HEK293 (cell line): ENCODE data around the gene ASXL2.

Source experiments
- BCL11B ChIP-seq: fragments of 450-650 bp; formaldehyde crosslinking; IDR thresholded peaks from 2 replicates; pipeline ENCODE4 v1.5.1; 2016; ENCODE audit warnings: low read depth, missing biosample characterization, missing genetic modification characterization
- KLF16 ChIP-seq: fragments of 450-650 bp; formaldehyde crosslinking; IDR thresholded peaks from 2 replicates; pipeline ENCODE4 v1.5.1; 2017; ENCODE audit warnings: missing biosample characterization, missing genetic modification characterization
- SCRT2 ChIP-seq: fragments of 450-650 bp; formaldehyde crosslinking; IDR thresholded peaks from 2 replicates; pipeline ENCODE4 v1.5.1; 2016; ENCODE audit warnings: missing biosample characterization, missing genetic modification characterization
- YY1 ChIP-seq: fragments of 450-650 bp; formaldehyde crosslinking; IDR thresholded peaks from 2 replicates; pipeline ENCODE4 v1.5.1; 2018; ENCODE audit warnings: missing biosample characterization, missing genetic modification characterization
- ZBTB48 ChIP-seq: fragments of 450-650 bp; formaldehyde crosslinking; IDR thresholded peaks from 2 replicates; pipeline ENCODE4 v1.5.1; 2016; ENCODE audit warnings: missing biosample characterization, missing genetic modification characterization
- ZFP37 ChIP-seq: fragments of 450-650 bp; formaldehyde crosslinking; IDR thresholded peaks from 2 replicates; pipeline ENCODE4 v1.5.1; 2016; ENCODE audit warnings: missing biosample characterization, missing genetic modification characterization
- ZNF174 ChIP-seq: fragments of 450-650 bp; formaldehyde crosslinking; IDR thresholded peaks from 2 replicates; pipeline ENCODE4 v1.5.0; 2017; ENCODE audit warnings: missing biosample characterization, mild to moderate bottlenecking, missing genetic modification characterization
- ZNF501 ChIP-seq: fragments of 450-650 bp; formaldehyde crosslinking; IDR thresholded peaks from 2 replicates; pipeline ENCODE4 v1.5.1; 2016; ENCODE audit warnings: missing biosample characterization, missing genetic modification characterization
- ZNF521 ChIP-seq: fragments of 450-650 bp; formaldehyde crosslinking; IDR thresholded peaks from 2 replicates; pipeline ENCODE4 v1.5.1; 2017; ENCODE audit warnings: missing biosample characterization, mild to moderate bottlenecking, missing genetic modification characterization
- ZNF629 ChIP-seq: fragments of 450-650 bp; formaldehyde crosslinking; IDR thresholded peaks from 2 replicates; pipeline ENCODE4 v1.5.1; 2017; ENCODE audit warnings: missing biosample characterization, missing genetic modification characterization
- ZNF843 ChIP-seq: fragments of 450-650 bp; formaldehyde crosslinking; IDR thresholded peaks from 2 replicates; pipeline ENCODE4 v1.5.1; 2016; ENCODE audit warnings: missing biosample characterization, missing genetic modification characterization
- TF ChIP-seq, protein P1 (sequence below): fragments of 450-650 bp; formaldehyde crosslinking; IDR thresholded peaks from 2 replicates; pipeline ENCODE4 v1.5.1; 2016; ENCODE audit warnings: missing biosample characterization, missing genetic modification characterization
- TF ChIP-seq, protein P2 (sequence below): fragments of 450-650 bp; formaldehyde crosslinking; IDR thresholded peaks from 2 replicates; pipeline ENCODE4 v1.5.1; 2016; ENCODE audit warnings: missing biosample characterization, missing genetic modification characterization, borderline replicate concordance
- TF ChIP-seq, protein P3 (sequence below): fragments of 450-650 bp; formaldehyde crosslinking; IDR thresholded peaks from 2 replicates; pipeline ENCODE4 v1.5.1; 2017; ENCODE audit warnings: missing biosample characterization, missing genetic modification characterization
- TF ChIP-seq, protein P4 (sequence below): fragments of 450-650 bp; formaldehyde crosslinking; IDR thresholded peaks from 2 replicates; pipeline ENCODE4 v1.5.1; 2016; ENCODE audit warnings: missing biosample characterization, missing genetic modification characterization
- TF ChIP-seq, protein P5 (sequence below): fragments of 450-650 bp; formaldehyde crosslinking; IDR thresholded peaks from 2 replicates; pipeline ENCODE4 v1.5.1; 2016; ENCODE audit warnings: missing biosample characterization, missing genetic modification characterization
- TF ChIP-seq, protein P6 (sequence below): IDR thresholded peaks from 2 replicates; pipeline ENCODE4 v1.6.1; 2011; ENCODE audit warnings: mild to moderate bottlenecking, low read depth, low read length, borderline replicate concordance
- TF ChIP-seq, protein P7 (sequence below): fragments of 450-650 bp; formaldehyde crosslinking; IDR thresholded peaks from 2 replicates; pipeline ENCODE4 v1.5.1; 2017; ENCODE audit warnings: missing biosample characterization, missing genetic modification characterization

ASXL2 gene

DNA sequence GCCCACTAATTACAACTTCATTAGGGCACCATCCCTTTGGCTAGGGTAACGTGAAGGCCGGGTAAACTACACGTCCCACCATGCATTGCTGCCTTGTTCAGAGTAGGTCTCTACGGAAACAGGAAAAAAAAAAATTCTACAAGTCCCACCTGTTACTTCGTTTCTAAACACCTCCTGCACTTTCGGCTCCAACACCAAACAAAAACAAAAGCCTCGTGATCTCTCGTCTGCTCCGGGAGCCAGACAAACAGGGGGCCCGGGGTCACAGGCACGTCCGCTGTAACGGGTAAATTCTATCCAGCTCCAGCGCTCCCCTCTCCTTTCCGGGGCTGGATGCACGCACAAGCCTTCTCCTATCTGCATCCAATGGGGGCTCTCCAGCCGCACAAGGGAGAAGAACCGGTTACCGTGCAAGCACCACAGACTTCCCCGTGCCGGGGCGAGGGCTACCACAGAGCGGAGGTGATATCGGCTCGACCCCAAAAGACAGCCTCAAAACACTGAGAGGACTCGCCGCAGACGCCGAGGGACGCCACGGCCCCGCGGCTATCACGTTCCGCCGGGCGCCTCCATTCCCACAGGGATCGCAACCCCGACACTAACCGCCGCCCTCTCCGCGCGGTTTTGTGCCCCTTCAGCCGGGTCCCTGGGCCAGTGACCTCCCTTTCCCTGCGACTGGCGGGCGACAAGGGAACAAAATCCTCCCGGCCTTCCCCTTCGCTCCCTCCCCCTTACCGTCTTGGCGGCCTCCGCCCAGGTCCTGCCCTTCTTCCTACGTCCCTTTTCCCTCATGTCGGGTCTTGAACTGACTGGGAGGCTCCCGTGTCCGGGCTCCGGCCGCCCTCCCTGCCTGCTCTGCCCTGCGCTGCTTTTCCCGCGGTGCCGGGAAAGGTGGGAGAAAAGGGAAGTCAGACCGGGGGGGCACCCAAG lies 591 bp downstream of the ASXL2 start (continued):
- TF ChIP-seq, protein P1, sequence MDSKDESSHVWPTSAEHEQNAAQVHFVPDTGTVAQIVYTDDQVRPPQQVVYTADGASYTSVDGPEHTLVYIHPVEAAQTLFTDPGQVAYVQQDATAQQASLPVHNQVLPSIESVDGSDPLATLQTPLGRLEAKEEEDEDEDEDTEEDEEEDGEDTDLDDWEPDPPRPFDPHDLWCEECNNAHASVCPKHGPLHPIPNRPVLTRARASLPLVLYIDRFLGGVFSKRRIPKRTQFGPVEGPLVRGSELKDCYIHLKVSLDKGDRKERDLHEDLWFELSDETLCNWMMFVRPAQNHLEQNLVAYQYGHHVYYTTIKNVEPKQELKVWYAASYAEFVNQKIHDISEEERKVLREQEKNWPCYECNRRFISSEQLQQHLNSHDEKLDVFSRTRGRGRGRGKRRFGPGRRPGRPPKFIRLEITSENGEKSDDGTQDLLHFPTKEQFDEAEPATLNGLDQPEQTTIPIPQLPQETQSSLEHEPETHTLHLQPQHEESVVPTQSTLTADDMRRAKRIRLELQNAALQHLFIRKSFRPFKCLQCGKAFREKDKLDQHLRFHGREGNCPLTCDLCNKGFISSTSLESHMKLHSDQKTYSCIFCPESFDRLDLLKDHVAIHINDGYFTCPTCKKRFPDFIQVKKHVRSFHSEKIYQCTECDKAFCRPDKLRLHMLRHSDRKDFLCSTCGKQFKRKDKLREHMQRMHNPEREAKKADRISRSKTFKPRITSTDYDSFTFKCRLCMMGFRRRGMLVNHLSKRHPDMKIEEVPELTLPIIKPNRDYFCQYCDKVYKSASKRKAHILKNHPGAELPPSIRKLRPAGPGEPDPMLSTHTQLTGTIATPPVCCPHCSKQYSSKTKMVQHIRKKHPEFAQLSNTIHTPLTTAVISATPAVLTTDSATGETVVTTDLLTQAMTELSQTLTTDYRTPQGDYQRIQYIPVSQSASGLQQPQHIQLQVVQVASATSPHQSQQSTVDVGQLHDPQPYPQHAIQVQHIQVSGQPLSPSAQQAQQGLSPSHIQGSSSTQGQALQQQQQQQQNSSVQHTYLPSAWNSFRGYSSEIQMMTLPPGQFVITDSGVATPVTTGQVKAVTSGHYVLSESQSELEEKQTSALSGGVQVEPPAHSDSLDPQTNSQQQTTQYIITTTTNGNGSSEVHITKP (tag by site-specific recombination), result peak; percentile 84
- TF ChIP-seq, protein P2, sequence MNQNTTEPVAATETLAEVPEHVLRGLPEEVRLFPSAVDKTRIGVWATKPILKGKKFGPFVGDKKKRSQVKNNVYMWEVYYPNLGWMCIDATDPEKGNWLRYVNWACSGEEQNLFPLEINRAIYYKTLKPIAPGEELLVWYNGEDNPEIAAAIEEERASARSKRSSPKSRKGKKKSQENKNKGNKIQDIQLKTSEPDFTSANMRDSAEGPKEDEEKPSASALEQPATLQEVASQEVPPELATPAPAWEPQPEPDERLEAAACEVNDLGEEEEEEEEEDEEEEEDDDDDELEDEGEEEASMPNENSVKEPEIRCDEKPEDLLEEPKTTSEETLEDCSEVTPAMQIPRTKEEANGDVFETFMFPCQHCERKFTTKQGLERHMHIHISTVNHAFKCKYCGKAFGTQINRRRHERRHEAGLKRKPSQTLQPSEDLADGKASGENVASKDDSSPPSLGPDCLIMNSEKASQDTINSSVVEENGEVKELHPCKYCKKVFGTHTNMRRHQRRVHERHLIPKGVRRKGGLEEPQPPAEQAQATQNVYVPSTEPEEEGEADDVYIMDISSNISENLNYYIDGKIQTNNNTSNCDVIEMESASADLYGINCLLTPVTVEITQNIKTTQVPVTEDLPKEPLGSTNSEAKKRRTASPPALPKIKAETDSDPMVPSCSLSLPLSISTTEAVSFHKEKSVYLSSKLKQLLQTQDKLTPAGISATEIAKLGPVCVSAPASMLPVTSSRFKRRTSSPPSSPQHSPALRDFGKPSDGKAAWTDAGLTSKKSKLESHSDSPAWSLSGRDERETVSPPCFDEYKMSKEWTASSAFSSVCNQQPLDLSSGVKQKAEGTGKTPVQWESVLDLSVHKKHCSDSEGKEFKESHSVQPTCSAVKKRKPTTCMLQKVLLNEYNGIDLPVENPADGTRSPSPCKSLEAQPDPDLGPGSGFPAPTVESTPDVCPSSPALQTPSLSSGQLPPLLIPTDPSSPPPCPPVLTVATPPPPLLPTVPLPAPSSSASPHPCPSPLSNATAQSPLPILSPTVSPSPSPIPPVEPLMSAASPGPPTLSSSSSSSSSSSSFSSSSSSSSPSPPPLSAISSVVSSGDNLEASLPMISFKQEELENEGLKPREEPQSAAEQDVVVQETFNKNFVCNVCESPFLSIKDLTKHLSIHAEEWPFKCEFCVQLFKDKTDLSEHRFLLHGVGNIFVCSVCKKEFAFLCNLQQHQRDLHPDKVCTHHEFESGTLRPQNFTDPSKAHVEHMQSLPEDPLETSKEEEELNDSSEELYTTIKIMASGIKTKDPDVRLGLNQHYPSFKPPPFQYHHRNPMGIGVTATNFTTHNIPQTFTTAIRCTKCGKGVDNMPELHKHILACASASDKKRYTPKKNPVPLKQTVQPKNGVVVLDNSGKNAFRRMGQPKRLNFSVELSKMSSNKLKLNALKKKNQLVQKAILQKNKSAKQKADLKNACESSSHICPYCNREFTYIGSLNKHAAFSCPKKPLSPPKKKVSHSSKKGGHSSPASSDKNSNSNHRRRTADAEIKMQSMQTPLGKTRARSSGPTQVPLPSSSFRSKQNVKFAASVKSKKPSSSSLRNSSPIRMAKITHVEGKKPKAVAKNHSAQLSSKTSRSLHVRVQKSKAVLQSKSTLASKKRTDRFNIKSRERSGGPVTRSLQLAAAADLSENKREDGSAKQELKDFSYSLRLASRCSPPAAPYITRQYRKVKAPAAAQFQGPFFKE (tag by site-specific recombination), result no peak
- peak; percentile 70 for TF ChIP-seq ZBTB48 (tag by site-specific recombination)
- peak; percentile 55; the same call in 1 of the 2 replicates for TF ChIP-seq YY1 (tag by site-specific recombination)
- TF ChIP-seq ZNF521 (tag by site-specific recombination), result no peak
- TF ChIP-seq BCL11B, result peak; percentile 21; the same call in 1 of the 2 replicates
- TF ChIP-seq ZNF843, result 0 out of 2 replicates have a peak, but pooled peaks have one; percentile 13
- TF ChIP-seq, protein P3, sequence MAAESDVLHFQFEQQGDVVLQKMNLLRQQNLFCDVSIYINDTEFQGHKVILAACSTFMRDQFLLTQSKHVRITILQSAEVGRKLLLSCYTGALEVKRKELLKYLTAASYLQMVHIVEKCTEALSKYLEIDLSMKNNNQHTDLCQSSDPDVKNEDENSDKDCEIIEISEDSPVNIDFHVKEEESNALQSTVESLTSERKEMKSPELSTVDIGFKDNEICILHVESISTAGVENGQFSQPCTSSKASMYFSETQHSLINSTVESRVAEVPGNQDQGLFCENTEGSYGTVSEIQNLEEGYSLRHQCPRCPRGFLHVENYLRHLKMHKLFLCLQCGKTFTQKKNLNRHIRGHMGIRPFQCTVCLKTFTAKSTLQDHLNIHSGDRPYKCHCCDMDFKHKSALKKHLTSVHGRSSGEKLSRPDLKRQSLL (tag by site-specific recombination), result peak; percentile 71; the same call in 1 of the 2 replicates
- no peak for TF ChIP-seq ZNF174 (tag by site-specific recombination)
- TF ChIP-seq ZNF501, result peak; percentile 50; the same call in 1 of the 2 replicates
- TF ChIP-seq, protein P4, sequence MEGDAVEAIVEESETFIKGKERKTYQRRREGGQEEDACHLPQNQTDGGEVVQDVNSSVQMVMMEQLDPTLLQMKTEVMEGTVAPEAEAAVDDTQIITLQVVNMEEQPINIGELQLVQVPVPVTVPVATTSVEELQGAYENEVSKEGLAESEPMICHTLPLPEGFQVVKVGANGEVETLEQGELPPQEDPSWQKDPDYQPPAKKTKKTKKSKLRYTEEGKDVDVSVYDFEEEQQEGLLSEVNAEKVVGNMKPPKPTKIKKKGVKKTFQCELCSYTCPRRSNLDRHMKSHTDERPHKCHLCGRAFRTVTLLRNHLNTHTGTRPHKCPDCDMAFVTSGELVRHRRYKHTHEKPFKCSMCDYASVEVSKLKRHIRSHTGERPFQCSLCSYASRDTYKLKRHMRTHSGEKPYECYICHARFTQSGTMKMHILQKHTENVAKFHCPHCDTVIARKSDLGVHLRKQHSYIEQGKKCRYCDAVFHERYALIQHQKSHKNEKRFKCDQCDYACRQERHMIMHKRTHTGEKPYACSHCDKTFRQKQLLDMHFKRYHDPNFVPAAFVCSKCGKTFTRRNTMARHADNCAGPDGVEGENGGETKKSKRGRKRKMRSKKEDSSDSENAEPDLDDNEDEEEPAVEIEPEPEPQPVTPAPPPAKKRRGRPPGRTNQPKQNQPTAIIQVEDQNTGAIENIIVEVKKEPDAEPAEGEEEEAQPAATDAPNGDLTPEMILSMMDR, result peak; percentile 30
- peak; percentile 100 for TF ChIP-seq SCRT2
- TF ChIP-seq, protein P5, sequence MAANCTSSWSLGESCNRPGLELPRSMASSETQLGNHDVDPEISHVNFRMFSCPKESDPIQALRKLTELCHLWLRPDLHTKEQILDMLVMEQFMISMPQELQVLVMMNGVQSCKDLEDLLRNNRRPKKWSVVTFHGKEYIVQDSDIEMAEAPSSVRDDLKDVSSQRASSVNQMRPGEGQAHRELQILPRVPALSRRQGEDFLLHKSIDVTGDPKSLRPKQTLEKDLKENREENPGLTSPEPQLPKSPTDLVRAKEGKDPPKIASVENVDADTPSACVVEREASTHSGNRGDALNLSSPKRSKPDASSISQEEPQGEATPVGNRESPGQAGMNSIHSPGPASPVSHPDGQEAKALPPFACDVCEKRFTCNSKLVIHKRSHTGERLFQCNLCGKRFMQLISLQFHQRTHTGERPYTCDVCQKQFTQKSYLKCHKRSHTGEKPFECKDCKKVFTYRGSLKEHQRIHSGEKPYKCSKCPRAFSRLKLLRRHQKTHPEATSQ (tag by site-specific recombination), result no peak
- TF ChIP-seq, protein P6, sequence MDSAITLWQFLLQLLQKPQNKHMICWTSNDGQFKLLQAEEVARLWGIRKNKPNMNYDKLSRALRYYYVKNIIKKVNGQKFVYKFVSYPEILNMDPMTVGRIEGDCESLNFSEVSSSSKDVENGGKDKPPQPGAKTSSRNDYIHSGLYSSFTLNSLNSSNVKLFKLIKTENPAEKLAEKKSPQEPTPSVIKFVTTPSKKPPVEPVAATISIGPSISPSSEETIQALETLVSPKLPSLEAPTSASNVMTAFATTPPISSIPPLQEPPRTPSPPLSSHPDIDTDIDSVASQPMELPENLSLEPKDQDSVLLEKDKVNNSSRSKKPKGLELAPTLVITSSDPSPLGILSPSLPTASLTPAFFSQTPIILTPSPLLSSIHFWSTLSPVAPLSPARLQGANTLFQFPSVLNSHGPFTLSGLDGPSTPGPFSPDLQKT, result no peak
- TF ChIP-seq ZFP37, result 0 out of 2 replicates have a peak, but pooled peaks have one; percentile 48
- no peak for TF ChIP-seq ZNF629 (tag by site-specific recombination)
- TF ChIP-seq KLF16, result no peak
- TF ChIP-seq, protein P7, sequence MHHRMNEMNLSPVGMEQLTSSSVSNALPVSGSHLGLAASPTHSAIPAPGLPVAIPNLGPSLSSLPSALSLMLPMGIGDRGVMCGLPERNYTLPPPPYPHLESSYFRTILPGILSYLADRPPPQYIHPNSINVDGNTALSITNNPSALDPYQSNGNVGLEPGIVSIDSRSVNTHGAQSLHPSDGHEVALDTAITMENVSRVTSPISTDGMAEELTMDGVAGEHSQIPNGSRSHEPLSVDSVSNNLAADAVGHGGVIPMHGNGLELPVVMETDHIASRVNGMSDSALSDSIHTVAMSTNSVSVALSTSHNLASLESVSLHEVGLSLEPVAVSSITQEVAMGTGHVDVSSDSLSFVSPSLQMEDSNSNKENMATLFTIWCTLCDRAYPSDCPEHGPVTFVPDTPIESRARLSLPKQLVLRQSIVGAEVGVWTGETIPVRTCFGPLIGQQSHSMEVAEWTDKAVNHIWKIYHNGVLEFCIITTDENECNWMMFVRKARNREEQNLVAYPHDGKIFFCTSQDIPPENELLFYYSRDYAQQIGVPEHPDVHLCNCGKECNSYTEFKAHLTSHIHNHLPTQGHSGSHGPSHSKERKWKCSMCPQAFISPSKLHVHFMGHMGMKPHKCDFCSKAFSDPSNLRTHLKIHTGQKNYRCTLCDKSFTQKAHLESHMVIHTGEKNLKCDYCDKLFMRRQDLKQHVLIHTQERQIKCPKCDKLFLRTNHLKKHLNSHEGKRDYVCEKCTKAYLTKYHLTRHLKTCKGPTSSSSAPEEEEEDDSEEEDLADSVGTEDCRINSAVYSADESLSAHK (tag by site-specific recombination), result no peak
